IMR-90 (cell line): ENCODE results near the gene DNAH6. TPM values are rescaled to one million over a fixed set of nuclear protein-coding genes. Genes with fewer than 3 reads are reported as not detected.

ENCODE experiments used
- ATAC-seq: fragments of 200-7000 bp; cut with Tn5 transposase; 2 replicates; pipeline ENCODE4 v1.9.1; 2020; ENCODE audit warnings: low read depth, mild to moderate bottlenecking, moderate library complexity
- BruUV-seq: library from RNA; stranded (reverse); fragments of 400-500 nt; replicated peaks from 2 replicates; lab custom pipeline; 2021; lab: Mats Ljungman, UMichigan
- CTCF ChIA-PET: fragments of 300-600 bp; formaldehyde crosslinking; extraction: SDS; loops from one replicate; lab custom pipeline; 2021; ENCODE audit warnings: antibody characterized with exemption; lab: Yijun Ruan, JAX
- POLR2A ChIA-PET: fragments of 300-600 bp; sonication (Branson Sonifier 250); formaldehyde crosslinking; loops from one replicate; lab custom pipeline; 2022; ENCODE audit warnings: antibody characterized with exemption; ENCODE audit not compliant: unreplicated experiment; lab: Charles Lee
- DNase-seq: peaks from one replicate; pipeline ENCODE4 v3.0.0; 2013
- H2AFZ ChIP-seq: replicated peaks from 2 replicates; pipeline ENCODE3; 2013; ENCODE audit warnings: low read length, mild to moderate bottlenecking; ENCODE audit not compliant: poor library complexity
- H2AK5ac ChIP-seq: 2 replicates; pipeline ENCODE4 v1.6.1; 2013; ENCODE audit warnings: low read depth, low read length, inconsistent platforms
- H2AK9ac ChIP-seq: replicated peaks from 2 replicates; pipeline ENCODE3; 2013; ENCODE audit warnings: mild to moderate bottlenecking, low read depth, low read length, moderate library complexity; ENCODE audit not compliant: poor library complexity
- H2BK120ac ChIP-seq: 2 replicates; pipeline ENCODE4 v1.6.1; 2013; ENCODE audit warnings: low read depth, low read length, inconsistent platforms
- H2BK15ac ChIP-seq: 3 replicates; pipeline ENCODE4 v1.6.1; 2013; ENCODE audit warnings: low read depth, low read length, inconsistent platforms
- H2BK20ac ChIP-seq: 2 replicates; pipeline ENCODE4 v1.6.1; 2013; ENCODE audit warnings: low read depth, mild to moderate bottlenecking, inconsistent platforms, low read length, moderate library complexity
- H2BK5ac ChIP-seq: 2 replicates; pipeline ENCODE4 v1.6.1; 2013; ENCODE audit warnings: mild to moderate bottlenecking, low read depth, low read length, inconsistent platforms; ENCODE audit not compliant: poor library complexity, severe bottlenecking
- H3K14ac ChIP-seq: replicated peaks from 2 replicates; pipeline ENCODE4 v1.6.1; 2013; ENCODE audit warnings: low read depth, low read length, inconsistent platforms
- H3K18ac ChIP-seq: 2 replicates; pipeline ENCODE4 v1.6.1; 2013; ENCODE audit warnings: low read depth, low read length, control low read depth
- H3K23ac ChIP-seq: 2 replicates; pipeline ENCODE4 v1.6.1; 2013; ENCODE audit warnings: low read depth, low read length, inconsistent platforms
- H3K27ac ChIP-seq: 2 replicates; pipeline ENCODE4 v1.5.1; 2013; ENCODE audit warnings: mild to moderate bottlenecking, control low read depth, low read length; ENCODE audit not compliant: insufficient read depth
- H3K27me3 ChIP-seq: 2 replicates; pipeline ENCODE4 v1.6.1; 2013; ENCODE audit warnings: low read length; ENCODE audit not compliant: control insufficient read depth, insufficient read depth
- H3K36me3 ChIP-seq: 2 replicates; pipeline ENCODE4 v1.6.1; 2013; ENCODE audit warnings: low read length, mixed read lengths; ENCODE audit not compliant: control insufficient read depth, insufficient read depth
- H3K4ac ChIP-seq: 2 replicates; pipeline ENCODE4 v1.6.1; 2013; ENCODE audit warnings: low read depth, low read length, inconsistent platforms
- H3K4me1 ChIP-seq: 2 replicates; pipeline ENCODE4 v1.6.1; 2013; ENCODE audit warnings: low read length, mixed read lengths; ENCODE audit not compliant: control insufficient read depth, insufficient read depth
- H3K4me2 ChIP-seq: 2 replicates; pipeline ENCODE4 v1.6.1; 2013; ENCODE audit warnings: low read depth, mild to moderate bottlenecking, control low read depth, low read length, moderate library complexity
- H3K4me3 ChIP-seq: 2 replicates; pipeline ENCODE4 v1.5.1; 2013; ENCODE audit warnings: low read depth, mild to moderate bottlenecking, control low read depth, low read length, moderate library complexity; ENCODE audit not compliant: insufficient read depth
- H3K56ac ChIP-seq: 2 replicates; pipeline ENCODE4 v1.6.1; 2013; ENCODE audit warnings: low read length, inconsistent platforms; ENCODE audit not compliant: insufficient read depth; ENCODE audit errors: extremely low read depth
- H3K79me1 ChIP-seq, 2 experiments: 2 replicates each; pipeline ENCODE4 v1.6.1; 2013; ENCODE audit warnings: low read length in 2 of 2, inconsistent platforms in 1 of 2, low read depth in 1 of 2
- H3K9ac ChIP-seq: 2 replicates; pipeline ENCODE4 v1.6.1; 2013; ENCODE audit warnings: low read depth, low read length, control low read depth
- H3K9me1 ChIP-seq: 2 replicates; pipeline ENCODE4 v1.6.1; 2013; ENCODE audit warnings: low read length, inconsistent platforms; ENCODE audit not compliant: insufficient read depth
- H3K9me3 ChIP-seq: 2 replicates; pipeline ENCODE4 v1.6.1; 2013; ENCODE audit warnings: low read length; ENCODE audit not compliant: control insufficient read depth, insufficient read depth
- H4K20me1 ChIP-seq: 2 replicates; pipeline ENCODE4 v1.6.1; 2013; ENCODE audit warnings: low read length, inconsistent platforms; ENCODE audit not compliant: insufficient read depth
- H4K5ac ChIP-seq: 2 replicates; pipeline ENCODE4 v1.6.1; 2013; ENCODE audit warnings: mild to moderate bottlenecking, low read depth, low read length, control low read depth
- H4K8ac ChIP-seq, 2 experiments: 2 replicates each; pipeline ENCODE4 v1.6.1; 2013; ENCODE audit warnings: low read depth in 2 of 2, low read length in 2 of 2, control low read depth in 1 of 2, inconsistent platforms in 1 of 2
- H4K91ac ChIP-seq: 2 replicates; pipeline ENCODE4 v1.6.1; 2013; ENCODE audit warnings: low read depth, low read length, inconsistent platforms; ENCODE audit not compliant: insufficient read depth
- BHLHE40 ChIP-seq: fragments of 150-350 bp; IDR thresholded peaks from 2 replicates; pipeline ENCODE4 v1.6.1; 2016; ENCODE audit warnings: mild to moderate bottlenecking, low read depth, low read length
- CEBPB ChIP-seq: IDR thresholded peaks from 2 replicates; pipeline ENCODE4 v1.6.1; 2012; ENCODE audit warnings: low read depth, low read length, improper control_type of control experiment
- CHD1 ChIP-seq: IDR thresholded peaks from 2 replicates; pipeline ENCODE4 v1.6.1; 2012; ENCODE audit warnings: low read depth, low read length, improper control_type of control experiment
- CTCF ChIP-seq: conservative IDR thresholded peaks from 2 replicates; pipeline ENCODE4 v1.5.1; 2012; ENCODE audit warnings: mild to moderate bottlenecking, low read depth, low read length, improper control_type of control experiment
- FOS ChIP-seq: fragments of 150-350 bp; IDR thresholded peaks from 2 replicates; pipeline ENCODE4 v1.6.1; 2016; ENCODE audit warnings: low read depth, low read length
- MAFK ChIP-seq: IDR thresholded peaks from 2 replicates; pipeline ENCODE4 v1.6.1; 2012; ENCODE audit warnings: low read depth, low read length, improper control_type of control experiment
- MAZ ChIP-seq: IDR thresholded peaks from 2 replicates; pipeline ENCODE4 v1.6.1; 2012; ENCODE audit warnings: low read depth, mild to moderate bottlenecking, low read length, improper control_type of control experiment, moderate library complexity, borderline replicate concordance
- MXI1 ChIP-seq: IDR thresholded peaks from 2 replicates; pipeline ENCODE4 v1.6.1; 2012; ENCODE audit warnings: low read depth, mild to moderate bottlenecking, low read length, moderate library complexity, borderline replicate concordance
- NFE2L2 ChIP-seq: fragments of 150-350 bp; IDR thresholded peaks from 2 replicates; pipeline ENCODE4 v1.6.1; 2016; ENCODE audit warnings: low read depth, mild to moderate bottlenecking, low read length
- POLR2A ChIP-seq: IDR thresholded peaks from 2 replicates; pipeline ENCODE4 v1.6.1; 2012; ENCODE audit warnings: mild to moderate bottlenecking, low read depth, low read length
- RAD21 ChIP-seq: IDR thresholded peaks from 2 replicates; pipeline ENCODE4 v1.6.1; 2012; ENCODE audit warnings: low read length, improper control_type of control experiment
- RCOR1 ChIP-seq: IDR thresholded peaks from 2 replicates; pipeline ENCODE4 v1.6.1; 2012; ENCODE audit warnings: mild to moderate bottlenecking, low read length, improper control_type of control experiment; ENCODE audit not compliant: insufficient replicate concordance
- RFX5 ChIP-seq: IDR thresholded peaks from 2 replicates; pipeline ENCODE4 v1.8.0; 2012; ENCODE audit warnings: low read depth, mild to moderate bottlenecking, low read length, moderate library complexity
- SMC3 ChIP-seq: fragments of 150-350 bp; IDR thresholded peaks from 2 replicates; pipeline ENCODE4 v1.6.1; 2016; ENCODE audit warnings: low read depth, mild to moderate bottlenecking, antibody characterized with exemption, low read length, moderate library complexity
- USF2 ChIP-seq: fragments of 150-350 bp; IDR thresholded peaks from 2 replicates; pipeline ENCODE4 v1.6.1; 2017; ENCODE audit warnings: mild to moderate bottlenecking, antibody characterized with exemption, low read length, low read depth
- WGBS, 2 experiments: methylation state at CpG; one replicate each; pipeline versions ENCODE4 v1.1.5 to v1.1.7; 2013; ENCODE audit warnings: missing lambda C conversion rate in 2 of 2; ENCODE audit not compliant: insufficient read length in 1 of 2; ENCODE audit errors: extremely low coverage in 2 of 2; 5-methylcytosine and 5-hydroxymethylcytosine counted together
- dilution Hi-C: fragments of 300-500 bp; cut with HindIII; formaldehyde crosslinking; loops from one replicate; pipeline ENCODE4 v1.14.3; 2018; ENCODE audit warnings: low sequenced_read_pairs; ENCODE audit not compliant: unreplicated experiment
- in situ Hi-C: fragments of 300-500 bp; cut with MboI; formaldehyde crosslinking; loops from 3 replicates; pipeline ENCODE4 v1.14.3; 2019; ENCODE audit warnings: low sequenced_read_pairs, inconsistent platforms, mixed read lengths
- intact Hi-C: fragments of 100-400 bp; cut with micrococcal nuclease; formaldehyde crosslinking; loops from 2 replicates; pipeline ENCODE4 v1.10.0; 2022
- polyA plus RNA-seq, 3 experiments: library from polyadenylated mRNA; depleted of rRNA; stranded (reverse); fragments of >200 nt; gene quantifications; 2 replicates each; pipeline ENCODE4 v1.2.3, GENCODE V29; 2012; ENCODE audit warnings: low replicate concordance in 1 of 3
- total RNA-seq: library from RNA; depleted of rRNA; stranded (reverse); fragments of >200 nt; gene quantifications from 2 replicates; pipeline ENCODE4 v1.2.3, GENCODE V29; 2012
- TF ChIP-seq, protein P1 (sequence below): fragments of 150-350 bp; IDR thresholded peaks from 2 replicates; pipeline ENCODE4 v1.6.1; 2016; ENCODE audit warnings: low read depth, mild to moderate bottlenecking, low read length, moderate library complexity, borderline replicate concordance

The DNAH6 gene
- total and polyA plus RNA-seq, 2 of the 4 experiments (the other 2 are of a cell fraction): under 0.01 to 0.07 TPM

DNA sequence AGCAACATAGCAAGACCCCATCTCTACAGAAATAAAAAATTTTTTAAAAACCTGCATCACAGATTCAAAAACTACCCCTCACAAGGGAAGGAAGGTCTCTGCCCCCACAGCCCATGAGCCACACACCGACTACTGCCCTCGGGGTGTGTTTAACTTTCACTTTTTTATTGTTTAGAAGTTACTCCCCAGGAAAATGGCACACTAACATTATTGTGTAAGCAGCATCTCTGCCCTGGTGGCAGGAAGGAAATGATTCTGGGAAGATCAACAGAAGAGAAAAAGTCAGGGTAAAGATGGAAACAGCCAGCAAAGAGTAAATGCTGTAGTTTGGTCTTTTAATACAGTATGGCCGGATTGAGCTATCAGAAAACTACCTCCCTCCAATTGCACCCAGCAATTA is 342.6 kb downstream of the DNAH6 start:
- in situ Hi-C loops: loop anchor here (25.0 kb wide), 1 partner anchor 822 kb away; no protein-coding TSS in a partner anchor

More for the DNA sequence above, 342.6 kb downstream of the DNAH6 start:
- Histone ChIP-seq H3K36me3 (no peaks in the 10 kb centered on the region), H4K5ac (no peak overlapping the region), H3K4me3 (no peak overlapping the region), H3K4me2 (no peak overlapping the region; the same call in 1 of the 2 replicates), H4K8ac (no peak overlapping the region), H3K4ac (no peak overlapping the region), H3K23ac (no peak overlapping the region), H3K27me3 (no peaks in the 10 kb centered on the region), H2AK9ac (no peak overlapping the region), H2AK5ac (no peak overlapping the region), H2BK120ac (no peak overlapping the region), H3K9ac (no peak overlapping the region), H3K79me1 (peaks cover 18 to 20% of the 10 kb centered on the region in 2 experiments), H4K91ac (no peak overlapping the region), H2AFZ (no peak overlapping the region), H3K14ac (no peak overlapping the region), H2BK5ac (no peak overlapping the region), H2BK15ac (no peak overlapping the region), H4K20me1 (no peaks in the 10 kb centered on the region; the same call in 1 of the 2 replicates), H3K27ac (no peak overlapping the region), H3K9me3 (no peaks in the 10 kb centered on the region), H3K4me1 (no peaks in the 10 kb centered on the region; the same call in 1 of the 2 replicates), H3K18ac (no peak overlapping the region), H2BK20ac (no peak overlapping the region), H3K9me1 (no peaks in the 10 kb centered on the region), H3K56ac (no peak overlapping the region)
- WGBS, 2 experiments: no CpG with 5 or more reads among the region's 3 CpGs
- ChIA-PET POLR2A (no interaction called here), CTCF (interaction anchor here (0.9 kb wide), 1 partner anchor 12 kb away, joined by 3 read pairs; no protein-coding TSS in a partner anchor)
- ATAC-seq (peak; percentile 14; the same call in 1 of the 2 replicates), DNase-seq (no peak)
- dilution Hi-C loops: no loop called here
- intact Hi-C loops: loop anchor here (5.0 kb wide), 1 partner anchor 227 kb away; no protein-coding TSS in a partner anchor
- BruUV-seq: no TSS peak
- TF ChIP-seq USF2: no peak
- TF ChIP-seq POLR2A: no peak
- TF ChIP-seq CTCF: no peak
- no peak for TF ChIP-seq RAD21
- TF ChIP-seq RCOR1: no peak
- TF ChIP-seq, protein P1, sequence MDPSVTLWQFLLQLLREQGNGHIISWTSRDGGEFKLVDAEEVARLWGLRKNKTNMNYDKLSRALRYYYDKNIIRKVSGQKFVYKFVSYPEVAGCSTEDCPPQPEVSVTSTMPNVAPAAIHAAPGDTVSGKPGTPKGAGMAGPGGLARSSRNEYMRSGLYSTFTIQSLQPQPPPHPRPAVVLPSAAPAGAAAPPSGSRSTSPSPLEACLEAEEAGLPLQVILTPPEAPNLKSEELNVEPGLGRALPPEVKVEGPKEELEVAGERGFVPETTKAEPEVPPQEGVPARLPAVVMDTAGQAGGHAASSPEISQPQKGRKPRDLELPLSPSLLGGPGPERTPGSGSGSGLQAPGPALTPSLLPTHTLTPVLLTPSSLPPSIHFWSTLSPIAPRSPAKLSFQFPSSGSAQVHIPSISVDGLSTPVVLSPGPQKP: no peak
- no peak for TF ChIP-seq MAFK
- TF ChIP-seq FOS: no peak
- no peak for TF ChIP-seq NFE2L2
- no peak for TF ChIP-seq BHLHE40
- TF ChIP-seq SMC3: no peak
- TF ChIP-seq RFX5: no peak
- TF ChIP-seq MAZ: no peak
- TF ChIP-seq MXI1: no peak
- no peak for TF ChIP-seq CEBPB
- TF ChIP-seq CHD1: no peak
